ENCODE results near the gene OR10A3. TPM values are rescaled to one million over a fixed set of nuclear protein-coding genes. Genes with fewer than 3 reads are reported as not detected.

Gene OR10A3
- polyA plus RNA-seq, 1 donor from 2014 or later, result not detected

DNA sequence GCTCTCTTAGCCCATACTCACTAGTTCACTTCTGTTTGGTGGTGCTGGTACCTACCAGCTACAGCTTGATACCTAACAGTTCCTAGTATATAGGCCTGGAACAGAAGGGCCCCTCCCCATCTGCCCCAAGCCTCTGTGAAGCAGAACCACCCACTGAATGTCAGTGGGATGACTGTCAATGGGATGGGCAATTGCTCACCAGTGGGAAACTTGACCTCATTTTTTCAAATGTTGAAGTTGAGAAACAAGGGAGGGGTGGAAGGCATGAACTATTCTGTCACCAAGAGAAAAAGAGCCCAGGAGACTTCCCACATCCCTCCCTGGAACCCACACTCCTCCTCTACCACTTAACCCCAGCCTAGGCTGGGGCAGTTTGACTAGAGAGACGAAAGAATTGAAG lies 23.9 kb upstream of the OR10A3 start, which contains the start of gene NLRP10:
Gene NLRP10 (minus strand): TSS at position 62 of the 400 bp plus-strand sequence. CDS start 1,952 bp downstream, outside the sequence.
- Mint-ChIP-seq H3K36me3 (no peaks in the 10 kb centered on the region), H3K27ac (no peak within 1 kb of the TSS), H3K9me3 (no peaks in the 10 kb centered on the region), H3K4me3 (no peak within 1 kb of the TSS), H3K4me1 (peaks cover 0 to 2% (median 0%) of the 10 kb centered on the region in 3 donors), H3K27me3 (peaks cover 13% of the 10 kb centered on the region)

DNA sequence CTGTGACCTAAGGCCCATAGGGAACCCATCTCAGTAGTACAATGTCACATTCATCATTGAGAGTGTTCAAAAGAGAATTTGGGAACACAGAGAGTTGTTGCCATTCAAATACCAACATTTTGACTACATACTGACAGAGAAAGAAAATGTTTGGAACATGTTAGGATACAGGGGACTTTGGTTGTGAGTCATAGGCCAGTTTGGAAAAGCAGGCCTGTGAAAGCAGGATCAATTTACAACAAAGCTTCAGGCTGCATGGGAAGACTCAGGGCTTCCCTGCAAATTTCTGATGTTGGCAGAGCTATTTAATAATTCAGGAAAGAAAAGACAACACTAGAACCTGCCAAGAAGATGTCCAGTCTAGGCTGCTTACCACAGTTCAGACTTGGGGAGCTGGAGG lies 23.4 kb upstream of the OR10A3 start:
- Mint-ChIP-seq H3K27ac (no peak overlapping the region), H3K27me3 (peaks cover 17% of the 10 kb centered on the region), H3K9me3 (no peaks in the 10 kb centered on the region), H3K36me3 (no peaks in the 10 kb centered on the region), H3K4me1 (peaks cover 0 to 2% (median 0%) of the 10 kb centered on the region in 3 donors), H3K4me3 (no peak overlapping the region)

DNA sequence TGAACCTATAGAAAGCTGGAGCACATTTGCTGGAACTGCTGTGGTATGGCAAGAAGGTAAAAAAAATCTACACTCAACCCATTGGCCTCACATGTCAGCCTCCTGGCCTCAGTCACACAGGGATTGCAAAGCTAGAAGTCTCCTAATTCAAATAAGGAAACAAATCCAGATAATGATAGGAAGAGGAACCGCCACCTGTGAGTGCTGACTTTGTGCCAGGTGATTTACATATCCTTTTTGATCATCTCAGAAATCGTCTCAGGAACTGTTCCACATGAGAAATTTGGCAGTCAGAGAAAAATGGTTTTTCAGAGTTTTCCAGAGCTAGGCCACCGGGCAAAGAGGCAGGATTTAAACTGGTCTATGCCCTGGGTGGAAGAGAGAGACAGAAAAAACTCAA lies 22.8 kb upstream of the OR10A3 start:
- Mint-ChIP-seq H3K9me3 (no peaks in the 10 kb centered on the region), H3K27ac (no peak overlapping the region), H3K27me3 (peaks cover 17% of the 10 kb centered on the region), H3K4me1 (peaks cover 0 to 2% (median 0%) of the 10 kb centered on the region in 3 donors), H3K4me3 (no peak overlapping the region), H3K36me3 (no peaks in the 10 kb centered on the region)

DNA sequence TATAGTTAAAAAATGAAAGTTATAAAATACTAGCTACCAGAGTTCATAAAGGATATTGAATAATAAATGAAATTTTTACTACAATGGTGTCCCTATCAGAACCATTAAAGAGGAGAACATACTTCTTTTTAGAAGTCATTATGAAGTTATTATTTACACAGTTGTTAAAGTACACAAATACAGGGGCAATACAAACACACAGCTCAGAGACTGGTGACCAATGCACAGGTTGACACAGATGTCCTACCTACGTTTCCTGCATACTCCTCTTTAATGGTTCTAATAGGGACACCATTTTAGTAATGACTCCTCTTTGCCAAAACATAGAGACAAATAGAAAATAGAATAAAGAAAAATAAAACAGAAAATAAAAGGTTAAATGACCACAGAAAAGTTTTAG lies 13.7 kb upstream of the OR10A3 start:
- no peaks in the 10 kb centered on the region for H3K36me3 Mint-ChIP-seq
- no peak overlapping the region for H3K4me3 Mint-ChIP-seq
- no peaks in the 10 kb centered on the region for H3K4me1 Mint-ChIP-seq
- peaks cover 11% of the 10 kb centered on the region for H3K27me3 Mint-ChIP-seq
- H3K9me3 Mint-ChIP-seq, result no peaks in the 10 kb centered on the region
- H3K27ac Mint-ChIP-seq, result no peak overlapping the region

DNA sequence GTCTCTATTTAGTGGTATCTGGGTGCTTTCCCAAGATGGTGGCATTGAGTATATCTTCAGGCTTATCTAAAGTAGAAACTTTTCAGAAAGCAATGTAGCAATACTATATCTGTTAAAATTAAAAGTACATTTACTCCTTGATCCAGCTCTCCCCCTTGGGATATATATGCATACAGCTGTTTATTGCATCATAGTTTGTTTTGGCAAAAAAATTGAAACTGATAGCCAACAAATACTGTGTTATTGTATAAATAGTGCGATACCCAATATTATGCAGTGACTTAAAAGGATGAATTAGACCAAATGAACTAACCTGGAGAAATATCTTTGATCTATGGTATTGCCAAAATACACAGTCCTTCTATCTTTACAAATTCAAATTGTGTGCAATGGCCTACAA lies 8.4 kb upstream of the OR10A3 start:
- Mint-ChIP-seq H3K36me3 (no peaks in the 10 kb centered on the region), H3K4me3 (no peak overlapping the region), H3K9me3 (peaks cover 0 to 1% (median 0%) of the 10 kb centered on the region in 3 donors), H3K4me1 (no peaks in the 10 kb centered on the region), H3K27me3 (peaks cover 6% of the 10 kb centered on the region), H3K27ac (no peak overlapping the region)

DNA sequence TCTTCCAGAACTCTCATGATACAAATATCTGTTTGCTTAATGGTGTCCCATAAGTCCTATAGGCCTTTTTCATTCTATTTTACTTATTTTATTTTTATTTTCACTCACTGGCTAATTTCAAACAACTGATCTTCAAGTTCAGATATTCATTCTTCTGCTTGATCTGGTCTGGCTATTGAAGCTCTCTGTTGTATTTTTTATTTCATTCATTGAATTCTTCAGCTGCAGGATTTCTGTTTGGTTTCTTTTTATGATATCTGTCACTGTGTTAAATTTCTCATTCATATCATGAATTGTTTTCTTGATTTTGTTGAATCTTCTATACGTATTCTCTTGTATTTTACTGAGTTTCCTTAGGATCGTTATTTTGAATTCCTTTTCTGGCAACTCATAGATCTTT lies 2.6 kb upstream of the OR10A3 start:
- no peak overlapping the region for H3K4me3 Mint-ChIP-seq
- H3K4me1 Mint-ChIP-seq, result no peaks in the 10 kb centered on the region
- peak overlapping the region in 1 of 3 donors; percentile 58 for H3K27ac Mint-ChIP-seq
- H3K9me3 Mint-ChIP-seq, result peaks cover 6 to 36% (median 22%) of the 10 kb centered on the region in 3 donors
- H3K36me3 Mint-ChIP-seq, result peaks cover under 1% of the 10 kb centered on the region
- H3K27me3 Mint-ChIP-seq, result peaks cover 5% of the 10 kb centered on the region

DNA sequence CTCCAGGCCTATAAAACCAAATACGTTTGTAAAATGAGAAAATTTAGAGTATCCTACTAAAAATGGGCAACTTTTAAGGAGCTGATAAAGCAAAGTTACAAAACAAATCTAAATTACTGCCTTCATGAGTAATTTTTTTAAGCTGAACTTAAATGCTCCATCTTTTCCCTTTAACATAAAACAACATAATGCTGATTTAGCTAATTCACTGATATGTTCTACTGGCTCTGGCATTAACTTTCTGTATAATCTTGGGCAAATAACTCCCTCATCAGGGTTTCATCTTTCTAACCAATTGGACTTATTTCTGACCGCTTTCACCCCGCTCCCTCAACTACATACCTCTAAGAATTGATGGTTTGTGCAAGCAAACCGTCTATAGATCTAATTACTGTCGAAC lies 362 bp downstream of the OR10A3 start:
- Mint-ChIP-seq H3K36me3 (peaks cover 2% of the 10 kb centered on the region), H3K9me3 (peaks cover 6 to 36% (median 23%) of the 10 kb centered on the region in 3 donors), H3K4me1 (no peaks in the 10 kb centered on the region), H3K27me3 (peaks cover 5% of the 10 kb centered on the region), H3K27ac (no peak overlapping the region), H3K4me3 (no peak overlapping the region)

DNA sequence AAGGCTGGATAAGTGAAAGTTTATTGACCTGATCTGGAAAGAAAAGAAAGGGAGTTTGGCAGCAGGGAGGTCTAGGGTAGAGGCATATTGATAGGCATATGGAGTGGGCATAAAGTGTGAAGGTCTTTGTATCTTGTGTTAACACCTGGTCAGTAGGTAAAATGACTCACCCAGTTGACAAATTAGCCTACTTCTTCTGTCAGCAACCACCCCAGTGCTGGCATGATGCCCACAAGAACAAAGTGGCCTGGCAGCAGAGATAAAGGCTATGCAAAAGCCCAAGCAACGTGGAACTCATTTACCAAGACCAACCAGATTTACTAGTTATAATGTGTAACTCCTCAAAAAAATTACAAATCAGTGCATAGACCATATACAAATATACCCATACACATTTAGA lies 4.9 kb downstream of the OR10A3 start:
- H3K27ac Mint-ChIP-seq, result no peak overlapping the region
- peaks cover 1 to 10% (median 5%) of the 10 kb centered on the region in 3 donors for H3K9me3 Mint-ChIP-seq
- no peak overlapping the region for H3K4me3 Mint-ChIP-seq
- H3K36me3 Mint-ChIP-seq, result peaks cover 2% of the 10 kb centered on the region
- peaks cover 6% of the 10 kb centered on the region for H3K27me3 Mint-ChIP-seq
- no peaks in the 10 kb centered on the region for H3K4me1 Mint-ChIP-seq

DNA sequence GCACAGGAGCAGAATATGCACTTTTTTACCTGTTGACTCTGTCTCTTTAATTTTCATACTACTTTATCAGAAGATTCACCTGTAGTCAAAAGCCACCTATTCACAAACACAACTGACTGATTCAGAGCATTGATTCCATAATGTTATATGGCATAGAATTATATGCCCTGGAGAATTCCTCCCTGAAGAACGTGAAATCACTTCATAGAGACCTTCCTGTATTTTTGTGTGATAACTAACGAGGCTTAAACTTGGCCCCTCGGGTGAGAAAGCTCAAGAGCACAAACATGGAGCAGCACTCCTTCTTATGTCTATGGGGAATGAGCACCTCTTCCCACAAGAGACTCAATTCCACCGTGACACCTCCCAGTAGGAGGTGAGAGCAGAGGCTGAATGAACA lies 10.3 kb downstream of the OR10A3 start, which contains the start of gene OR10A6:
Gene OR10A6 (minus strand): TSS at position 101 of the 400 bp plus-strand sequence. CDS start 2,606 bp downstream, outside the sequence.
- H3K4me3 Mint-ChIP-seq, result no peak within 1 kb of the TSS
- H3K9me3 Mint-ChIP-seq, result peaks cover 0 to 1% (median under 1%) of the 10 kb centered on the region in 3 donors
- peak within 1 kb of the TSS in 1 of 3 donors; percentile 26 for H3K27ac Mint-ChIP-seq
- H3K36me3 Mint-ChIP-seq, result no peaks in the 10 kb centered on the region
- no peaks in the 10 kb centered on the region for H3K4me1 Mint-ChIP-seq
- H3K27me3 Mint-ChIP-seq, result peaks cover 9% of the 10 kb centered on the region

DNA sequence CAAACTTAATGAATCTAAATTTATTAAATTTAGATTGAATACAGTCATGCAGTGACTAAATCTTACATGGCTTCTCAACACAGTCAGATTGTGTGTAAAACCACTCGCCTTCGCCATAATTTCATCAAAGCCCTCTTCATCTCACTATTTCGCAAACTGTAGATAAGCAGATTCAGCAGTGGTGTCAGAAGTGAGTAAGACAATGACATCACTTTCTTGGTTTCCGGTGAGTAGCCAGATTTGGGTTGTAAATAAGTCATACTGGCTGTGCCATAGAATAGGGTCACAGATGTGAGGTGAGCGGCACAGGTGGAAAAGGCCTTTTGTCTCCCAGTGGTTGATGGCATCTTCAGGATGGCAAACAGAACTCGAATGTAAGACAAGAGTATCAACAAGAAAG lies 13.9 kb downstream of the OR10A3 start:
- Mint-ChIP-seq H3K4me1 (no peaks in the 10 kb centered on the region), H3K36me3 (no peaks in the 10 kb centered on the region), H3K27me3 (peaks cover 10% of the 10 kb centered on the region), H3K4me3 (no peak overlapping the region), H3K27ac (no peak overlapping the region), H3K9me3 (peaks cover 0 to 5% (median 2%) of the 10 kb centered on the region in 3 donors)

DNA sequence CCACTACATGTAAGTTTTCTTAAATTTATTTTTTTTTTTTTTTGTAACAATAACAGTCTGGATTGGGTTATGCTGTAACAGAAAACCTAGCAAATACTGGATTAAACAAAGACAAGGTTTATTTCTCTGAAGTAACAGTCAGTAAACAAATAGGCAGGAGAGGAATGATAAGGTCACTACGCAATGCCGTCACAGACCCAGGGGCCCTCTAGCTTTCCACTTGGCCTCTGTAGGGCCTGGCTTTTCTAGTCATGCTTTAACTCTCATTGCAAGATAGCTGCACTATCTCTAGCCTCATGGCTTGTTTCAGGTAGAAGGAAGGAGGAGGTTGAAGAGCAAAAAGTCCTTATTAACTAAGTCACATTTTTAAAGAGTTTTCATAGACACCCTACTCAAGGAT lies 17.0 kb downstream of the OR10A3 start:
- H3K9me3 Mint-ChIP-seq, result peaks cover 0 to 5% (median 2%) of the 10 kb centered on the region in 3 donors
- H3K36me3 Mint-ChIP-seq, result no peaks in the 10 kb centered on the region
- no peaks in the 10 kb centered on the region for H3K4me1 Mint-ChIP-seq
- H3K4me3 Mint-ChIP-seq, result no peak overlapping the region
- peaks cover 6% of the 10 kb centered on the region for H3K27me3 Mint-ChIP-seq
- no peak overlapping the region for H3K27ac Mint-ChIP-seq

DNA sequence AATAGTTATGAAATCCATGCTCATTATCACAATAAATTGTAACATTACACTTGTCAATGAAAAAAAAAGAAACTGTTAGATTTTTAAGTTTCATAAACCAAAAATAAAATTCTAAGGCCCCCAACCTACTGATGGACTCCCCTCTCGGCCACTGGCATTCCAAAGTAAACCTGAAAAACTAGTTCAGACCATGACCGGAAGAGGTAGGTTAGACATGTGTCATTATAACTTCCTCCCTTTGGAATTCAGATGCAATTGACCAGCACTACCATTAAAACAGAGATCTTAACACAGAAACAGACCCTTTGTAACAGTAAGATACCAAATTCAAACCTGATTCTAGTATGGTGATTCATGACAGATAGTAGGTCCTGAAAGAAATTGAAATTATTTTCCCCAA lies 23.4 kb downstream of the OR10A3 start:
- no peak overlapping the region for H3K27ac Mint-ChIP-seq
- no peak overlapping the region for H3K4me3 Mint-ChIP-seq
- H3K36me3 Mint-ChIP-seq, result peaks cover 1% of the 10 kb centered on the region
- H3K27me3 Mint-ChIP-seq, result peaks cover 3% of the 10 kb centered on the region
- H3K9me3 Mint-ChIP-seq, result no peaks in the 10 kb centered on the region
- H3K4me1 Mint-ChIP-seq, result no peaks in the 10 kb centered on the region

DNA sequence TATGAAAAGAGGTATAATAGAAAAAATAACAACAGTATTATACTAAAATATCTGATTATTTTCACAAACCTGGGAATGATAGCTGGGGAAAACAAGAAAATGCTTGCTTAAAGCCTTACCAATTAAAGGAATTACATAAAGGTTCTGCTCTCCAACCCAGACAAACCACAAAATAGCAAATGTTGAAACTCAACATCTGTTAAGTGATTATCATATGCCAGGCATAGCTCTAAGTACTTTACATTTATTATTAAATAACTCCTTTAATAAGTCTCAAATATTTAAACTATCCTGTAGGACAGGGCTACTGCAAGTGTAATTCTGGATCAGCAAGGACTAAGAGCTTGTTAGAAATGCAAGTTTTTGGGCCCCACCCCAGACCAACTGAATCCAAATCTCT lies 30.5 kb downstream of the OR10A3 start:
- no peaks in the 10 kb centered on the region for H3K4me1 Mint-ChIP-seq
- H3K9me3 Mint-ChIP-seq, result no peaks in the 10 kb centered on the region
- peaks cover 1% of the 10 kb centered on the region for H3K36me3 Mint-ChIP-seq
- no peak overlapping the region for H3K27ac Mint-ChIP-seq
- peaks cover under 1% of the 10 kb centered on the region for H3K27me3 Mint-ChIP-seq
- no peak overlapping the region for H3K4me3 Mint-ChIP-seq

DNA sequence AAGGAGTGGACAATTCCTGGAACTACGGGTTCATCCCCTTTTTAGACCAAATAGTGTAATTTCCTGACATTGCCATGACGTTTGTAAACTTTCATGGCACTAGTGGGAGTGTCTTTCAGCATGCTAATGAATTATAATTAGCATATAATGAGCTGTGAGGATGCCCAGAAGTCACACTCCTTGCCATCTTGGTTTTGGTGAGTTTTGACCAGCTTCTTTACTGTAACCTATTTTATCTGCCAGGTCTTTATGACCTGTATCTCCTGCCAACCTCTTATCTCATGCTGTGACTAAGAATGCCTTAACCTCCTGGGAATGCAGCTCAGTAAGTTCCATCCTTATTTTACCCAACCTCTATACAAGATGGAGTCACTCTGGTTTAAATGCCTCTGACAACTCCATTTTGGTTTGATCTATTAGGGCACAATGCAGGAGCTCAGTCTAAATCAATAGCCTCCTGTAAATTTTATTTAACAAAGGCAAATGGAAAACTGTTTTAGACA lies 31.2 kb downstream of the OR10A3 start:
- no peaks in the 10 kb centered on the region for H3K9me3 Mint-ChIP-seq

DNA sequence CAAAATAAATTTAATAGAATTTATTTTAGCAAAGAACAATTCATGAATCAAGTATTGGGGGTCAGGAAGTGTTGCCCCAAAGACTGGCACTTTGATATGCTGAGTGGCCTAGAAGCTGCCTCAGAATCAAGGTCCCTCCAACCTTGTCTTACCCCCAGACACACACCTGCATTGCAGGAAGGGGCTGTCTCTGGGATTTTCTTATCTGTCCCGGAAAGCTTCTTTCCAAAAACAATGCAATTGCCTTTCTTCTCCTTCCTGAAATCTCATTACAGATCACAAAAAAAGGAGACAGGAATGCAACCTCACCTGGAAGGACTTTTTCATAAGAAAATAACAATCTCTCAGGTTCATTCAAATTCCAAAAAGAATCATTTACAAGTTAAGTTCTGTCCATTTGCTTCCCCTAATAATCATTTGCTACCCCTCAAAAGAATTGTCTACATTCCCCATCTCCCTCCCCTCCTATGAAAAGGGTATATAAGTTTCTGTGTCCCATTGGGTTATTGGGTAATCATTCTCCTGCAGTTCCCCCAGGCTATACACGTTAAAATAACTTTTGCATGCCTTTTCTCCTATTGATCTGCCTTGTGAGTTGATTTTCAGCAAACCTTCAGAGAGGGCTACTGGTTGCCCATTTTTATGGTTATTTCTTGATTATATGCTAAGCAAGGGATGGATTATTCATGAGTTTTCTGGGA lies 31.8 kb downstream of the OR10A3 start:
- no peaks in the 10 kb centered on the region for H3K27me3 Mint-ChIP-seq
- peak overlapping the region in 1 of 3 donors; percentile 18 for H3K27ac Mint-ChIP-seq

More for the DNA sequence above, 31.2 kb downstream of the OR10A3 start:
- Mint-ChIP-seq H3K27me3 (no peaks in the 10 kb centered on the region), H3K36me3 (peaks cover 1% of the 10 kb centered on the region), H3K4me1 (no peaks in the 10 kb centered on the region), H3K4me3 (no peak overlapping the region), H3K27ac (no peak overlapping the region)

DNA sequence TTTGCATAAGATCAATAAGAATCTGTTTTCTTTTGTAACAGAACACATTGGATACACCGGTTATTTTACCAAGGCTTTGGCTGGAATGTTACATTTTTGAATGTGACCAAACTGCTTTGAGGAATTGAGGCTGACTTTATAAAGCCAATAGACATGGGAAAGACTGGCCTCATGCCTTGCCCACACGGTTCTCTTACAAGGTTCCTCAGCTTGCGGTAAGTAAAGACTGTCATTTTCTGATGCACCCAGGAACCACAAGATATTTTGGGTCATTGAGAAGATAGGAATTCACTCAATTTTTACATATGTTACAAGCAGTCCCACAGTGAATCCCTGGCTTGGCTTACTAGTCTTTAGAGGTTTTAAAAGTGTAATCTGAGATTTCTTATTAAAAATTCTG lies 34.4 kb downstream of the OR10A3 start:
- H3K9me3 Mint-ChIP-seq, result no peaks in the 10 kb centered on the region
- H3K4me3 Mint-ChIP-seq, result no peak overlapping the region
- no peaks in the 10 kb centered on the region for H3K36me3 Mint-ChIP-seq
- no peak overlapping the region for H3K27ac Mint-ChIP-seq
- H3K27me3 Mint-ChIP-seq, result peaks cover 7% of the 10 kb centered on the region
- no peaks in the 10 kb centered on the region for H3K4me1 Mint-ChIP-seq

More for the DNA sequence above, 31.8 kb downstream of the OR10A3 start:
- Mint-ChIP-seq H3K36me3 (peaks cover 1% of the 10 kb centered on the region), H3K9me3 (no peaks in the 10 kb centered on the region), H3K4me1 (no peaks in the 10 kb centered on the region), H3K4me3 (no peak overlapping the region)
